Measurements from ENCODE around the gene RECQL5. TPM values are rescaled to one million over a fixed set of nuclear protein-coding genes. Genes with fewer than 3 reads are reported as not detected.

The RECQL5 gene
- total RNA-seq, 1 experiment from 2014 or later = 71.3 TPM

DNA sequence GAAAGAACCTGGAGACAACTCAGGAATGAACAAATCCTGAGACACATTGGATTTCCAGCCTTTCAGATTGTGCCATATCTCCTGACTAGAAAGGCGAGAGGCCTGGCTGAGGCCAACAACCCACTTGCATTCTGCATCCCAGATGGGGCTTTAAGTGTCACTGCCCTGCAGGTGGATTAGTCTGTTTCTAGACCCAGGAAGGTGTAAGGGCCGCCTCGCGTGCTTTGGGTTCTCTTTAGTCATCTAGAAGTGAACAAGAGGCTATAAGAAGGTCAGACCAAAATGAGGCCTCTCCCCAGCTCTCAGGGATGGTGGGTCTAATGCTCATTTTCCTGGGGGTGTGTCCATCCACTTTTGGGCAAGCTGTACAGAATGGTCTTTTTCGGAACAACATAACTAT, 5.1 kb upstream of the RECQL5 start:
- Mint-ChIP-seq H3K27ac (ENCODE audit: unreplicated experiment) (no peak overlapping the region), H3K36me3 (ENCODE audit: insufficient read depth, unreplicated experiment) (peaks cover 31% of the 10 kb centered on the region), H3K27me3 (ENCODE audit: unreplicated experiment) (no peaks in the 10 kb centered on the region), H3K9me3 (ENCODE audit: low read depth, unreplicated experiment) (no peaks in the 10 kb centered on the region), H3K4me3 (ENCODE audit: low read depth, unreplicated experiment) (no peak overlapping the region), H3K4me1 (ENCODE audit: low read depth, unreplicated experiment) (peaks cover 9% of the 10 kb centered on the region)
- intact Hi-C loops (cut with micrococcal nuclease; ENCODE audit: unreplicated experiment) = no loop called here
- TF ChIP-seq, protein P1, sequence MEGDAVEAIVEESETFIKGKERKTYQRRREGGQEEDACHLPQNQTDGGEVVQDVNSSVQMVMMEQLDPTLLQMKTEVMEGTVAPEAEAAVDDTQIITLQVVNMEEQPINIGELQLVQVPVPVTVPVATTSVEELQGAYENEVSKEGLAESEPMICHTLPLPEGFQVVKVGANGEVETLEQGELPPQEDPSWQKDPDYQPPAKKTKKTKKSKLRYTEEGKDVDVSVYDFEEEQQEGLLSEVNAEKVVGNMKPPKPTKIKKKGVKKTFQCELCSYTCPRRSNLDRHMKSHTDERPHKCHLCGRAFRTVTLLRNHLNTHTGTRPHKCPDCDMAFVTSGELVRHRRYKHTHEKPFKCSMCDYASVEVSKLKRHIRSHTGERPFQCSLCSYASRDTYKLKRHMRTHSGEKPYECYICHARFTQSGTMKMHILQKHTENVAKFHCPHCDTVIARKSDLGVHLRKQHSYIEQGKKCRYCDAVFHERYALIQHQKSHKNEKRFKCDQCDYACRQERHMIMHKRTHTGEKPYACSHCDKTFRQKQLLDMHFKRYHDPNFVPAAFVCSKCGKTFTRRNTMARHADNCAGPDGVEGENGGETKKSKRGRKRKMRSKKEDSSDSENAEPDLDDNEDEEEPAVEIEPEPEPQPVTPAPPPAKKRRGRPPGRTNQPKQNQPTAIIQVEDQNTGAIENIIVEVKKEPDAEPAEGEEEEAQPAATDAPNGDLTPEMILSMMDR (IDR thresholded peaks at IDR 0.05; ENCODE audit: unreplicated experiment) = no peak
- DNase-seq = no peak
- BruUV-seq (replicated peaks) = no TSS peak
- CTCF ChIA-PET = no interaction called here

DNA sequence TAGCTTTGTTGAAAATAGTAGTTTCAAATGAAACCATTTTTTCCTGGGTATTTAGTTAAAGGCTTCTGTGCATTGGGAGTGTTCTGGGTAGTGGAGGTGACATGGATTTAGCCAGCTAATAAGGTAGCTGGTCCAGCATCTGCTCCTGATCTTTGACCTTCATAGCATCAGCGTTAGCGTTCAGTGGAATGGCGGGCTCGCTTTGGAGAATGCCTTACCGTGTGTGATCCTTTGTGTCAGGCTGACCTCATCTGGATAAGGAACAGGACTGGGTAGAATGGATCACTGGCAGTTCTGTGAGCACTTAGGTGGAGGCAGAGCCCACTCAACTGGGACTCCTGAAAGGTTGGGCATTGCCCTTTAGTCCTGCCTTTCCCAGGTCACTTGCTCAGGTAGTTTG, 3.9 kb upstream of the RECQL5 start:
- Mint-ChIP-seq H3K9me3 (ENCODE audit: low read depth, unreplicated experiment) (no peaks in the 10 kb centered on the region), H3K4me1 (ENCODE audit: low read depth, unreplicated experiment) (peaks cover 9% of the 10 kb centered on the region), H3K36me3 (ENCODE audit: insufficient read depth, unreplicated experiment) (peaks cover 32% of the 10 kb centered on the region), H3K27me3 (ENCODE audit: unreplicated experiment) (no peaks in the 10 kb centered on the region), H3K27ac (ENCODE audit: unreplicated experiment) (no peak overlapping the region), H3K4me3 (ENCODE audit: low read depth, unreplicated experiment) (no peak overlapping the region)
- CTCF ChIA-PET = no interaction called here
- no peak for DNase-seq
- no TSS peak for BruUV-seq (replicated peaks)
- intact Hi-C loops (cut with micrococcal nuclease; ENCODE audit: unreplicated experiment) = no loop called here
- TF ChIP-seq, protein P1 (IDR thresholded peaks at IDR 0.05; ENCODE audit: unreplicated experiment) = no peak

DNA sequence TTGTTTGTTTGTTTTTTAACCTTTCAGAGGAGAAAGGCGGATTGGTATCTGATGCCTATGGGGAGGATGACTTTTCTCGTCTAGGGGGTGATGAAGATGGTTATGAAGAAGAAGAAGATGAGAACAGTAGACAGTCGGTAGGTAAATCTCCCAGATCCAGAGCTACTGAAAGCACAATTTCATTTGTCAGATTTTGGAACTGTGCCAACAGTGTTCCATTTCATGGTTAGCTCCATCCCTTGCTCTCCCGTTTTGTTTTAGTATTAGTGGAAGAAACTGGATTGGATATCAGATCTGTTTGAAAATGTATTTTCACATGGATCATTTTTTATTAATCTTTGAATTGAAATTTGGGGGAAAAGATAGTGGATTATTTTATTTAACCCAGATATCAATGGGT, 1.5 kb upstream of the RECQL5 start:
- H3K4me1 Mint-ChIP-seq (ENCODE audit: low read depth, unreplicated experiment) = peaks cover 9% of the 10 kb centered on the region
- CTCF ChIA-PET = no interaction called here
- H3K4me3 Mint-ChIP-seq (ENCODE audit: low read depth, unreplicated experiment) = no peak overlapping the region
- H3K27ac Mint-ChIP-seq (ENCODE audit: unreplicated experiment) = peak overlapping the region; percentile 80
- TF ChIP-seq, protein P1 (IDR thresholded peaks at IDR 0.05; ENCODE audit: unreplicated experiment) = no peak
- H3K9me3 Mint-ChIP-seq (ENCODE audit: low read depth, unreplicated experiment) = no peaks in the 10 kb centered on the region
- DNase-seq = no peak
- no peaks in the 10 kb centered on the region for H3K27me3 Mint-ChIP-seq (ENCODE audit: unreplicated experiment)
- no TSS peak for BruUV-seq (replicated peaks)
- intact Hi-C loops (cut with micrococcal nuclease; ENCODE audit: unreplicated experiment) = no loop called here
- peaks cover 25% of the 10 kb centered on the region for H3K36me3 Mint-ChIP-seq (ENCODE audit: insufficient read depth, unreplicated experiment)

DNA sequence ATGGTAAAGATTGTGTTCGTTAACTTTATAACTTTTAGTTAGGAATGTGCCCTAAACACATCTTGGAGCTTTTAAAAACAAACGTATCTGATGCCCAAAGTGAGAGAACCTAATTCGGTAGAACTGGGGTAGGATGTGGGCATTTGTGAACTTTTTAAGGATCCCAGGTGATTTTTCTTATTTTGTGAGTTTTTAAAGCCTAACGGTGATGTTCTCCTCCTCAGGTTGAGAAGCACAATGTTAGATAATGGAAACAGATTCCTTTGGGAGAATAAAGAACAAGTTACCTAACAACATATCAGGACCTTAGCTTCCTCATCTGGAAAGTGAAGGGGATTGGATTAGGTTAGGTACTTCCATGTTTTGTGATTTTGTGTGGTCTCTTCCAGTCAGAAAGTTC, 871 bp upstream of the RECQL5 start:
- CTCF ChIA-PET = no interaction called here
- TF ChIP-seq, protein P1 (IDR thresholded peaks at IDR 0.05; ENCODE audit: unreplicated experiment) = no peak
- Mint-ChIP-seq H3K4me1 (ENCODE audit: low read depth, unreplicated experiment) (peaks cover 9% of the 10 kb centered on the region), H3K9me3 (ENCODE audit: low read depth, unreplicated experiment) (no peaks in the 10 kb centered on the region), H3K27ac (ENCODE audit: unreplicated experiment) (no peak overlapping the region), H3K4me3 (ENCODE audit: low read depth, unreplicated experiment) (no peak overlapping the region), H3K36me3 (ENCODE audit: insufficient read depth, unreplicated experiment) (peaks cover 20% of the 10 kb centered on the region), H3K27me3 (ENCODE audit: unreplicated experiment) (no peaks in the 10 kb centered on the region)
- no peak for DNase-seq
- intact Hi-C loops (cut with micrococcal nuclease; ENCODE audit: unreplicated experiment) = no loop called here
- no TSS peak for BruUV-seq (replicated peaks)
